Left ventricle myocardium inferior (tissue), 1 donor: Measurements from ENCODE around the gene ZNF93. TPM values are rescaled to one million over a fixed set of nuclear protein-coding genes. Genes with fewer than 3 reads are reported as not detected.
A peak's percentile ranks its signal among the peaks of the same experiment; 100 is the strongest.
"Not testable (repeated sequence)": the region's sequence is repeated elsewhere in the genome, so short reads cannot be mapped to it uniquely, and the experiment has no call there.

Source experiments
- DNase-seq: peaks from one replicate; pipeline ENCODE4 v3.0.0-alpha.2; 2020
- H3K27ac ChIP-seq: fragments of 200-600 bp; replicated peaks from 2 replicates; pipeline ENCODE4 v1.8.0; 2021
- H3K27me3 ChIP-seq: fragments of 200-600 bp; 2 replicates; pipeline ENCODE4 v1.8.0; 2021; ENCODE audit warnings: low read depth
- H3K36me3 ChIP-seq: fragments of 200-600 bp; 2 replicates; pipeline ENCODE4 v1.8.0; 2021
- H3K4me1 ChIP-seq: fragments of 200-600 bp; 2 replicates; pipeline ENCODE4 v1.8.0; 2021
- H3K4me3 ChIP-seq: fragments of 200-600 bp; 2 replicates; pipeline ENCODE4 v1.8.0; 2021; ENCODE audit warnings: mild to moderate bottlenecking, moderate library complexity
- H3K9me3 ChIP-seq: fragments of 200-600 bp; replicated peaks from 2 replicates; pipeline ENCODE4 v1.8.0; 2021
- CTCF ChIP-seq: fragments of 200-600 bp; IDR thresholded peaks from 2 replicates; pipeline ENCODE4 v1.8.0; 2021; ENCODE audit warnings: antibody characterized with exemption, mild to moderate bottlenecking, borderline replicate concordance
- intact Hi-C: fragments of 100-400 bp; cut with micrococcal nuclease; formaldehyde crosslinking; loops from one replicate; pipeline ENCODE4 v1.11.0; 2022
- long read RNA-seq: library from polyadenylated mRNA; unstranded; transcript quantifications from one replicate; pipeline ENCODE4 v2.0.0, GENCODE V29; 2021
- total RNA-seq: library from RNA; stranded (reverse); fragmentation: NEBNext Ultra II Directional; extraction: Animal tissue kit (Norgen Biotek cat#: 25700); gene quantifications from one replicate; pipeline ENCODE4 v1.2.1, GENCODE V29; 2021
- donor health status: DM: no; HTN: yes; CAD: no; lungs with severe emphysema.

Gene ZNF93
- 1.3 TPM for total RNA-seq
- long read RNA-seq, partial matches to known transcripts = 0 of 2 reads
- long read RNA-seq, other reads (novel, unspliced or antisense) = 0 of 2 reads

- Histone ChIP-seq H3K27ac (peak within 1 kb of the TSS; percentile 75), H3K27me3 (no peaks in the 10 kb centered on the region), H3K9me3 (peaks cover 18% of the 10 kb centered on the region), H3K4me3 (peak within 1 kb of the TSS; percentile 80), H3K4me1 (peaks cover 20% of the 10 kb centered on the region), H3K36me3 (no peaks in the 10 kb centered on the region)
- intact Hi-C loops = no loop called here
- no peak for TF ChIP-seq CTCF
- peak; percentile 94 for DNase-seq
Observed at GRCh38 chr19:19900729-19901444, at the start of gene ZNF93. Gene ZNF93 (plus strand): TSS chr19:19900946. CDS start chr19:19901089, 143 bp downstream.

GRCh38 chr19:19851740-19852139 lies 49.0 kb upstream of the ZNF93 start:
- H3K27me3 ChIP-seq, H3K27ac ChIP-seq, H3K9me3 ChIP-seq, H3K36me3 ChIP-seq, H3K4me3 ChIP-seq, DNase-seq, intact Hi-C loops, H3K4me1 ChIP-seq: not testable (repeated sequence)

GRCh38 chr19:19858751-19859150 lies 42.0 kb upstream of the ZNF93 start:
- intact Hi-C loops = no loop called here
- TF ChIP-seq CTCF = no peak
- no peak overlapping the region for H3K4me3 ChIP-seq
- no peak for DNase-seq
- H3K9me3 ChIP-seq = no peaks in the 10 kb centered on the region
- no peaks in the 10 kb centered on the region for H3K4me1 ChIP-seq
- H3K36me3 ChIP-seq = no peaks in the 10 kb centered on the region
- peaks cover 26% of the 10 kb centered on the region for H3K27me3 ChIP-seq
- H3K27ac ChIP-seq = no peak overlapping the region

- H3K4me1 ChIP-seq = peaks cover 5% of the 10 kb centered on the region
- H3K27me3 ChIP-seq = peaks cover 26% of the 10 kb centered on the region
- no peak for TF ChIP-seq CTCF
- no peak for DNase-seq
- peak overlapping the region; percentile 45 for H3K4me3 ChIP-seq
- no peaks in the 10 kb centered on the region for H3K9me3 ChIP-seq
- H3K36me3 ChIP-seq = no peaks in the 10 kb centered on the region
- intact Hi-C loops = no loop called here
- no peak overlapping the region for H3K27ac ChIP-seq
Observed at GRCh38 chr19:19860756-19861390, 39.9 kb upstream of the ZNF93 start.

GRCh38 chr19:19865750-19866610 lies 34.8 kb upstream of the ZNF93 start, which contains the start of gene ZNF253:
Gene ZNF253 (plus strand): TSS chr19:19865882. CDS start chr19:19865997, 115 bp downstream.
- peak within 1 kb of the TSS; percentile 85 for H3K4me3 ChIP-seq
- H3K36me3 ChIP-seq = no peaks in the 10 kb centered on the region
- H3K4me1 ChIP-seq = peaks cover 54% of the 10 kb centered on the region
- intact Hi-C loops = no loop called here
- H3K27me3 ChIP-seq = peaks cover 4% of the 10 kb centered on the region
- DNase-seq = peak; percentile 98
- H3K9me3 ChIP-seq = no peaks in the 10 kb centered on the region
- peak within 1 kb of the TSS; percentile 95 for H3K27ac ChIP-seq
- TF ChIP-seq CTCF = no peak
